Progenitor cell of endocrine pancreas (in vitro differentiated cells): ENCODE results near the gene CAMP. TPM values are rescaled to one million over a fixed set of nuclear protein-coding genes. Genes with fewer than 3 reads are reported as not detected.

ENCODE experiments used
- DNase-seq: peaks from one replicate; pipeline ENCODE4 v3.0.0; 2021; ENCODE audit warnings: low spot score; ENCODE audit not compliant: unreplicated experiment
- H3K27ac Mint-ChIP-seq: 2 replicates; pipeline ENCODE4 v1.8.0; 2021; ENCODE audit warnings: mild to moderate bottlenecking, moderate library complexity, mixed read lengths
- H3K27me3 Mint-ChIP-seq: 2 replicates; pipeline ENCODE4 v1.8.0; 2021; ENCODE audit warnings: mixed read lengths
- H3K36me3 Mint-ChIP-seq: 2 replicates; pipeline ENCODE4 v1.8.0; 2022; ENCODE audit warnings: mixed read lengths; ENCODE audit not compliant: insufficient read depth
- H3K4me1 Mint-ChIP-seq: 2 replicates; pipeline ENCODE4 v1.8.0; 2021; ENCODE audit warnings: low read depth, mixed read lengths
- H3K4me3 Mint-ChIP-seq: 2 replicates; pipeline ENCODE4 v1.8.0; 2021; ENCODE audit warnings: low read depth, mild to moderate bottlenecking, moderate library complexity, mixed read lengths
- H3K9me3 Mint-ChIP-seq: 2 replicates; pipeline ENCODE4 v1.8.0; 2021; ENCODE audit warnings: low read depth, mixed read lengths
- CTCF ChIP-seq: fragments of 200-600 bp; sonication (generic); IDR thresholded peaks from one replicate; pipeline ENCODE4 v1.5.0; 2021; ENCODE audit warnings: antibody characterized with exemption, mild to moderate bottlenecking; ENCODE audit not compliant: unreplicated experiment
- long read RNA-seq: library from polyadenylated mRNA; unstranded; transcript quantifications from one replicate; pipeline ENCODE4 v2.0.0, GENCODE V29; 2020
- total RNA-seq: library from RNA; stranded (reverse); gene quantifications from 2 replicates; pipeline ENCODE4 v1.2.1, GENCODE V29; 2021

CAMP gene
- total RNA-seq: not detected in 2 replicates
- long read RNA-seq: 0 reads

- no peak within 1 kb of the TSS for H3K27ac Mint-ChIP-seq
- peaks cover 13% of the 10 kb centered on the region for H3K27me3 Mint-ChIP-seq
- H3K9me3 Mint-ChIP-seq: no peaks in the 10 kb centered on the region
- no peak within 1 kb of the TSS for H3K4me3 Mint-ChIP-seq
- no peak for DNase-seq
- H3K4me1 Mint-ChIP-seq: no peaks in the 10 kb centered on the region
- no peak for TF ChIP-seq CTCF
- no peaks in the 10 kb centered on the region for H3K36me3 Mint-ChIP-seq
Measured at GRCh38 chr3:48222616-48223513, at the start of gene CAMP. Gene CAMP, plus strand, starts transcription at chr3:48223495. Its CDS starts 17 bp downstream, at chr3:48223512.

GRCh38 chr3:48178072-48178471 lies 45.2 kb upstream of the CAMP start:
- H3K4me3 Mint-ChIP-seq: no peak overlapping the region
- DNase-seq: no peak
- peaks cover 22% of the 10 kb centered on the region for H3K36me3 Mint-ChIP-seq
- no peaks in the 10 kb centered on the region for H3K9me3 Mint-ChIP-seq
- no peaks in the 10 kb centered on the region for H3K4me1 Mint-ChIP-seq
- no peaks in the 10 kb centered on the region for H3K27me3 Mint-ChIP-seq
- TF ChIP-seq CTCF: no peak
- no peak overlapping the region for H3K27ac Mint-ChIP-seq

GRCh38 chr3:48180021-48180420 lies 43.3 kb upstream of the CAMP start:
- TF ChIP-seq CTCF: no peak
- H3K4me1 Mint-ChIP-seq: no peaks in the 10 kb centered on the region
- no peak overlapping the region for H3K4me3 Mint-ChIP-seq
- H3K9me3 Mint-ChIP-seq: no peaks in the 10 kb centered on the region
- no peaks in the 10 kb centered on the region for H3K27me3 Mint-ChIP-seq
- no peak for DNase-seq
- peaks cover 22% of the 10 kb centered on the region for H3K36me3 Mint-ChIP-seq
- no peak overlapping the region for H3K27ac Mint-ChIP-seq

GRCh38 chr3:48180531-48181253 lies 42.6 kb upstream of the CAMP start:
- TF ChIP-seq CTCF: no peak
- H3K4me3 Mint-ChIP-seq: no peak overlapping the region
- no peak for DNase-seq
- no peak overlapping the region for H3K27ac Mint-ChIP-seq
- H3K4me1 Mint-ChIP-seq: no peaks in the 10 kb centered on the region
- peaks cover 17% of the 10 kb centered on the region for H3K36me3 Mint-ChIP-seq
- H3K27me3 Mint-ChIP-seq: no peaks in the 10 kb centered on the region
- H3K9me3 Mint-ChIP-seq: no peaks in the 10 kb centered on the region

- no peak overlapping the region for H3K27ac Mint-ChIP-seq
- TF ChIP-seq CTCF: no peak
- no peaks in the 10 kb centered on the region for H3K9me3 Mint-ChIP-seq
- no peaks in the 10 kb centered on the region for H3K27me3 Mint-ChIP-seq
- peaks cover 15% of the 10 kb centered on the region for H3K36me3 Mint-ChIP-seq
- H3K4me1 Mint-ChIP-seq: peaks cover 12% of the 10 kb centered on the region
- no peak overlapping the region for H3K4me3 Mint-ChIP-seq
- no peak for DNase-seq
Measured at GRCh38 chr3:48184299-48184698, 39.0 kb upstream of the CAMP start.
